Stimulated activated CD8-positive, alpha-beta memory T cell treated with anti-CD3 and anti-CD28 coated beads, Interleukin-12 subunit alpha, Interleukin-12 subunit beta, amount 100 ng/mL, for 24 hours (primary cell): ENCODE measurements around the gene NLN.

Source experiments
- DNase-seq: peaks from one replicate; pipeline ENCODE4 v3.0.0-alpha.2; 2020; ENCODE audit errors: extremely low read depth

Gene NLN

GRCh38 chr5:65808818-65809217, 86.8 kb downstream of the NLN start:
- no peak for DNase-seq

- DNase-seq, result no peak
These were observed 88.0 kb downstream of the NLN start for GRCh38 chr5:65809817-65810531.

GRCh38 chr5:65811004-65811403, 89.0 kb downstream of the NLN start:
- no peak for DNase-seq

GRCh38 chr5:65811885-65812284, 89.9 kb downstream of the NLN start:
- DNase-seq, result no peak

GRCh38 chr5:65812648-65813047, 90.6 kb downstream of the NLN start:
- DNase-seq, result no peak

GRCh38 chr5:65813174-65813573, 91.2 kb downstream of the NLN start:
- no peak for DNase-seq

GRCh38 chr5:65815161-65815560, 93.2 kb downstream of the NLN start:
- DNase-seq, result no peak

- no peak for DNase-seq
These were observed 94.7 kb downstream of the NLN start for GRCh38 chr5:65816729-65817128.

GRCh38 chr5:65817931-65818330, 95.9 kb downstream of the NLN start:
- no peak for DNase-seq

GRCh38 chr5:65818592-65818991, 96.6 kb downstream of the NLN start:
- no peak for DNase-seq

GRCh38 chr5:65819215-65819904, 97.4 kb downstream of the NLN start:
- DNase-seq, result no peak

- no peak for DNase-seq
These were observed 97.9 kb downstream of the NLN start for GRCh38 chr5:65819905-65820240.

- no peak for DNase-seq
These were observed 98.4 kb downstream of the NLN start for GRCh38 chr5:65820373-65820772.

- no peak for DNase-seq
These were observed 100.0 kb downstream of the NLN start for GRCh38 chr5:65821966-65822365.

- no peak for DNase-seq
These were observed 100.7 kb downstream of the NLN start for GRCh38 chr5:65822710-65823109.

GRCh38 chr5:65823204-65823603, 101.2 kb downstream of the NLN start:
- no peak for DNase-seq

- no peak for DNase-seq
These were observed 101.9 kb downstream of the NLN start for GRCh38 chr5:65823845-65824445.

- DNase-seq, result no peak
These were observed 103.7 kb downstream of the NLN start for GRCh38 chr5:65825408-65826328.

GRCh38 chr5:65828022-65828896, 106.3 kb downstream of the NLN start:
- DNase-seq, result no peak

GRCh38 chr5:65830856-65831255, 108.9 kb downstream of the NLN start:
- no peak for DNase-seq

- DNase-seq, result no peak
These were observed 109.3 kb downstream of the NLN start for GRCh38 chr5:65831276-65831675.
